Lower leg skin (tissue), 3 donors: ENCODE measurements around the gene PDZD8.

ENCODE experiments used
- CTCF ChIP-seq, 3 donors: fragments of 450-650 bp; IDR thresholded peaks; one replicate each; pipeline ENCODE4 v1.5.1; 2016; ENCODE audit warnings: antibody characterized with exemption in 3 of 3, mild to moderate bottlenecking in 3 of 3, moderate library complexity in 2 of 3
- POLR2A ChIP-seq, 2 donors: fragments of 450-650 bp; IDR thresholded peaks; one replicate each; pipeline ENCODE4 v1.6.1; 2016 to 2017; ENCODE audit warnings: antibody characterized with exemption in 2 of 2, mild to moderate bottlenecking in 1 of 2, moderate library complexity in 1 of 2

- no peak for TF ChIP-seq POLR2A (IDR thresholded peaks at IDR 0.05)
- TF ChIP-seq CTCF (IDR thresholded peaks at IDR 0.05): no peak
These were observed 48.9 kb upstream of the PDZD8 start for GRCh38 chr10:117424171-117424570.
